ENCODE results near the gene IKBIP. TPM values are rescaled to one million over a fixed set of nuclear protein-coding genes. Genes with fewer than 3 reads are reported as not detected.
"Not testable (repeated sequence)": the region's sequence is repeated elsewhere in the genome, so short reads cannot be mapped to it uniquely, and the experiment has no call there.

The IKBIP gene
- total RNA-seq, 1 donor from 2014 or later = 10.8 TPM

DNA sequence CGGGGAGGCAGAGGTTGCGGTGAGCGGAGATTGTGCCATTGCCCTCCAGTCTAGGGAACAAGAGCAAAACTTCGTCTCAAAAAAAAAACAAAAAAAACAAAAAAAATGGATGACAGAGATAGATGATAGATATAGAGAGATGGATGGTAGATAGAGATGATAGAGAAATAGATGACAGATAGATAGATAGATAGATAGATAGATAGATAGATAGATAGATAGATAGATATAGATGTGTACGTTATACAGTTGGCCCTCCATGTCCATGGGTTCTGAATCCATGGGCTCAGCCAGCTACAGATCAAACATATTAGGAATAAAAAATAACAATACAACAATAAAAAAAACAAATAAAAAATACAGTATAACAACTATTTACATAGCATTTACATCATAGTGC, 63.9 kb downstream of the IKBIP start:
- no peak overlapping the region for H3K27ac Mint-ChIP-seq
- no peaks in the 10 kb centered on the region for H3K4me1 Mint-ChIP-seq (ENCODE audit: low read depth)
- no peaks in the 10 kb centered on the region for H3K36me3 Mint-ChIP-seq (ENCODE audit: insufficient read depth)
- peaks cover 3% of the 10 kb centered on the region for H3K9me3 Mint-ChIP-seq (ENCODE audit: low read depth)
- no peak for DNase-seq (ENCODE audit: low spot score, unreplicated experiment)
- no peak overlapping the region for H3K4me3 Mint-ChIP-seq (ENCODE audit: low read depth)
- TF ChIP-seq, protein P1, sequence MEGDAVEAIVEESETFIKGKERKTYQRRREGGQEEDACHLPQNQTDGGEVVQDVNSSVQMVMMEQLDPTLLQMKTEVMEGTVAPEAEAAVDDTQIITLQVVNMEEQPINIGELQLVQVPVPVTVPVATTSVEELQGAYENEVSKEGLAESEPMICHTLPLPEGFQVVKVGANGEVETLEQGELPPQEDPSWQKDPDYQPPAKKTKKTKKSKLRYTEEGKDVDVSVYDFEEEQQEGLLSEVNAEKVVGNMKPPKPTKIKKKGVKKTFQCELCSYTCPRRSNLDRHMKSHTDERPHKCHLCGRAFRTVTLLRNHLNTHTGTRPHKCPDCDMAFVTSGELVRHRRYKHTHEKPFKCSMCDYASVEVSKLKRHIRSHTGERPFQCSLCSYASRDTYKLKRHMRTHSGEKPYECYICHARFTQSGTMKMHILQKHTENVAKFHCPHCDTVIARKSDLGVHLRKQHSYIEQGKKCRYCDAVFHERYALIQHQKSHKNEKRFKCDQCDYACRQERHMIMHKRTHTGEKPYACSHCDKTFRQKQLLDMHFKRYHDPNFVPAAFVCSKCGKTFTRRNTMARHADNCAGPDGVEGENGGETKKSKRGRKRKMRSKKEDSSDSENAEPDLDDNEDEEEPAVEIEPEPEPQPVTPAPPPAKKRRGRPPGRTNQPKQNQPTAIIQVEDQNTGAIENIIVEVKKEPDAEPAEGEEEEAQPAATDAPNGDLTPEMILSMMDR (IDR thresholded peaks at IDR 0.05; ENCODE audit: unreplicated experiment) = no peak
- no peaks in the 10 kb centered on the region for H3K27me3 Mint-ChIP-seq

DNA sequence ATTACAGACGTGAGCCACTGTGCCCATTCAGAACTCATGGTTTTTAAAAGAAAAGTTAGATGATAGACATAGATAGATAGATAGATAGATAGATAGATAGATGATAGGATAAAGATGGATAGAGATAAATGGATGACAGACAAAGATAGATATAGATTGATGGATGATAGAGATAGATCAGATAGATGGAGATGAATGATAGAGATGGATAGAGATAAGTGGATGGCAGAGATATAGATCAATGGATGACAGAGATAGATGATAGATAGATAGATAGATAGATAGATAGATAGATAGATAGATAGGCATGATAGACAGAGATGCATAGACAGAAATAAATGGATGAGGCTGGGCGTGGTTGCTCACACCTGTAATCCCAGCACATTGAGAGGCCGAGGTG, 64.8 kb downstream of the IKBIP start:
- Mint-ChIP-seq H3K36me3 (ENCODE audit: insufficient read depth) (no peaks in the 10 kb centered on the region), H3K27me3 (no peaks in the 10 kb centered on the region), H3K9me3 (ENCODE audit: low read depth) (peaks cover 3% of the 10 kb centered on the region), H3K4me1 (ENCODE audit: low read depth) (no peaks in the 10 kb centered on the region), H3K4me3 (ENCODE audit: low read depth) (no peak overlapping the region), H3K27ac (no peak overlapping the region)
- TF ChIP-seq, protein P1 (IDR thresholded peaks at IDR 0.05; ENCODE audit: unreplicated experiment) = no peak
- no peak for DNase-seq (ENCODE audit: low spot score, unreplicated experiment)

DNA sequence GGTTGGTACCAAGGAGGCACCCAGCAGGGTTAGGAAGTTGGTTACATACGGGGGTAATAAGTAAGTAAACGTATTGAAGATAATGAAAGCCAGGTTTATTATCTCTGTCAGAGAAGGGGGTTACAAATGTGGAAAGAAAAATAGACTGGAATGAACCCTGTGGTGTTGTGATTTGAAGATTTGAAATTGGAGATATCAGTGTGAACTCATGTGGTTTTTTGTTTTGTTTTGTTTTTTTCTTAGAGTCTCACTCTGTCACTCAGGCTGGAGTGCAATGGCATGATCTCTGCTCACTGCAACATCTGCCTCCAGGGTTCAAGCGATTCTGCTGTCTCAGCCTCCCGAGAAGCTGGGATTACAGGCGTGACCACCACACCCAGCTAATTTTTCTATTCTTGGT, 65.2 kb downstream of the IKBIP start:
- Mint-ChIP-seq H3K4me1 (ENCODE audit: low read depth) (peaks cover 1% of the 10 kb centered on the region), H3K27ac (no peak overlapping the region), H3K4me3 (ENCODE audit: low read depth) (no peak overlapping the region), H3K27me3 (no peaks in the 10 kb centered on the region), H3K36me3 (ENCODE audit: insufficient read depth) (no peaks in the 10 kb centered on the region), H3K9me3 (ENCODE audit: low read depth) (peaks cover 3% of the 10 kb centered on the region)
- no peak for DNase-seq (ENCODE audit: low spot score, unreplicated experiment)
- TF ChIP-seq, protein P1 (IDR thresholded peaks at IDR 0.05; ENCODE audit: unreplicated experiment) = no peak

DNA sequence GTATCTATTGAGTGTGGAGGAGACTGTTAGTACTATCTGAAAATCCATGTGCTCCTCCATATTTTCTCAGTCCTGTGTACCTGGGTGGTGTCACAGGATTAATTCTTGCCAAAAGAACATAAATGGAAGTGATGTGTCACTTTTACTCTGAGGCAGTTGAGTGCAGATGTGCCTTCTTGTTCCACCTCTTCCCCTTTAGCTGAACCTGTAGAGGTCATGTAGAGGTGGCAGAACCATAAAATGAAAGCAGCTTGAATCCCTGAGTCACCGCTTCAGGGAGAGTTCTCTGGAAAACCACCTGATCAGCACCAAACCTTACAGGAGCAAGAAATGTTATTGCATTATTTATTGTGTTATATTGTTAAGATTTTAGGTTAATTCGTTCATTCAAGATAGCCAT, 65.8 kb downstream of the IKBIP start:
- DNase-seq (ENCODE audit: low spot score, unreplicated experiment) = no peak
- H3K27ac Mint-ChIP-seq = no peak overlapping the region
- H3K4me3 Mint-ChIP-seq (ENCODE audit: low read depth) = no peak overlapping the region
- H3K4me1 Mint-ChIP-seq (ENCODE audit: low read depth) = peaks cover 6% of the 10 kb centered on the region
- H3K9me3 Mint-ChIP-seq (ENCODE audit: low read depth) = peaks cover 3% of the 10 kb centered on the region
- H3K36me3 Mint-ChIP-seq (ENCODE audit: insufficient read depth) = no peaks in the 10 kb centered on the region
- no peaks in the 10 kb centered on the region for H3K27me3 Mint-ChIP-seq
- TF ChIP-seq, protein P1 (IDR thresholded peaks at IDR 0.05; ENCODE audit: unreplicated experiment) = no peak

DNA sequence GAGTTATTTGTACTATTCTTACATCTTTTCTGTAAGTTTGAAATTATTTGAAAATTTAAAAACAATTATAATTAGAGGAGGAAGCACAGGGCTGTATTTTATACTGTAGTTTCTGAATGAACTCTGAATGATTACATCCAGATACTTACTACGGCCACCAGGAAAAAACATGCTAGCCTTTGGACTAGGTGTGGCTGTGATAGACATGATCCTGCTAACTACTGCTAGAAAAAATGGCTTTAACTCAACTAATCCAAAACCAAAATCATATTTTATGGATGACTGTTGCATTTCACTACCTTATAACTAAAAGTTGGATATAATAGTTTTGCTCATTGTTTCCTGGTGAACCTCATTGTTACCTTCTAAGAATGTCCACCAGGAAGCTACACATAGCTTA, 66.2 kb downstream of the IKBIP start:
- TF ChIP-seq, protein P1 (IDR thresholded peaks at IDR 0.05; ENCODE audit: unreplicated experiment) = no peak

DNA sequence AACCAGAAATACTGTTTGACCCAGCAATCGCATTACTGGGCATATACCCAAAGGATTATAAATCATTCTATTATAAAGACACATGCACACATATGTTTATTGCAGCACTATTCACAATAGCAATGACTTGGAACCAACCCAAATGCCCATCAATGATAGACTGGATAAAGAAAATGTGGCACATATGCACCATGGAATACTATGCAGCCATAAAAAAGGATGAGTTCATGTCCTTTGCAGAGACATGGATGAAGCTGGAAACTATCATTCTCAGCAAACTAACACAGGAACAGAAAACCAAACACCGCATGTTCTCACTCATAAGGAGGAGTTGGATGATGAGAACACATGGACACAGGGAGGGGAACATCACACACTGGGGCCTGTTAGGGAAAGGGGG, 67.8 kb downstream of the IKBIP start:
- H3K9me3 Mint-ChIP-seq (ENCODE audit: low read depth); H3K27ac Mint-ChIP-seq; H3K4me1 Mint-ChIP-seq (ENCODE audit: low read depth); H3K4me3 Mint-ChIP-seq (ENCODE audit: low read depth); H3K27me3 Mint-ChIP-seq; DNase-seq (ENCODE audit: low spot score, unreplicated experiment); H3K36me3 Mint-ChIP-seq (ENCODE audit: insufficient read depth): not testable (repeated sequence)

More for the DNA sequence above, 66.2 kb downstream of the IKBIP start:
- H3K4me3 Mint-ChIP-seq (ENCODE audit: low read depth) = no peak overlapping the region
- peaks cover 3% of the 10 kb centered on the region for H3K9me3 Mint-ChIP-seq (ENCODE audit: low read depth)
- no peaks in the 10 kb centered on the region for H3K36me3 Mint-ChIP-seq (ENCODE audit: insufficient read depth)
- H3K27me3 Mint-ChIP-seq = no peaks in the 10 kb centered on the region
- DNase-seq (ENCODE audit: low spot score, unreplicated experiment) = no peak
- no peak overlapping the region for H3K27ac Mint-ChIP-seq
- H3K4me1 Mint-ChIP-seq (ENCODE audit: low read depth) = peaks cover 6% of the 10 kb centered on the region

All from progenitor cell of endocrine pancreas (in vitro differentiated cells).